ENCODE data around the gene APOM.

- TF ChIP-seq, protein P1, sequence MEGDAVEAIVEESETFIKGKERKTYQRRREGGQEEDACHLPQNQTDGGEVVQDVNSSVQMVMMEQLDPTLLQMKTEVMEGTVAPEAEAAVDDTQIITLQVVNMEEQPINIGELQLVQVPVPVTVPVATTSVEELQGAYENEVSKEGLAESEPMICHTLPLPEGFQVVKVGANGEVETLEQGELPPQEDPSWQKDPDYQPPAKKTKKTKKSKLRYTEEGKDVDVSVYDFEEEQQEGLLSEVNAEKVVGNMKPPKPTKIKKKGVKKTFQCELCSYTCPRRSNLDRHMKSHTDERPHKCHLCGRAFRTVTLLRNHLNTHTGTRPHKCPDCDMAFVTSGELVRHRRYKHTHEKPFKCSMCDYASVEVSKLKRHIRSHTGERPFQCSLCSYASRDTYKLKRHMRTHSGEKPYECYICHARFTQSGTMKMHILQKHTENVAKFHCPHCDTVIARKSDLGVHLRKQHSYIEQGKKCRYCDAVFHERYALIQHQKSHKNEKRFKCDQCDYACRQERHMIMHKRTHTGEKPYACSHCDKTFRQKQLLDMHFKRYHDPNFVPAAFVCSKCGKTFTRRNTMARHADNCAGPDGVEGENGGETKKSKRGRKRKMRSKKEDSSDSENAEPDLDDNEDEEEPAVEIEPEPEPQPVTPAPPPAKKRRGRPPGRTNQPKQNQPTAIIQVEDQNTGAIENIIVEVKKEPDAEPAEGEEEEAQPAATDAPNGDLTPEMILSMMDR (IDR thresholded peaks at IDR 0.05) = no peak
- TF ChIP-seq POLR2A (IDR thresholded peaks at IDR 0.05) (no peak), EP300 (IDR thresholded peaks at IDR 0.05) (no peak)
Measured at GRCh38 chr6:31614075-31614619, 41.5 kb upstream of the APOM start.

All from sigmoid colon (tissue), 4 donors.